GM23338 (cell line): ENCODE results near the gene FAM20C. TPM values are rescaled to one million over a fixed set of nuclear protein-coding genes. Genes with fewer than 3 reads are reported as not detected.

Experiments
- ATAC-seq: fragments of 200-7000 bp; cut with Tn5 transposase; 3 replicates; pipeline ENCODE4 v1.9.1; 2020
- DNase-seq: peaks from one replicate; pipeline ENCODE4 v3.0.0-alpha.2; 2015; ENCODE audit warnings: low spot score
- H2AFZ ChIP-seq: fragments of 200-600 bp; sonication (generic); 2 replicates; pipeline ENCODE4 v1.8.0; 2016; ENCODE audit warnings: antibody characterized with exemption, mild to moderate bottlenecking, moderate library complexity
- H3F3A ChIP-seq: fragments of 200-600 bp; sonication (generic); replicated peaks from 2 replicates; pipeline ENCODE4 v1.8.0; 2017; ENCODE audit warnings: antibody characterized with exemption, mixed run types, low read depth
- H3K27ac ChIP-seq: fragments of 200-600 bp; sonication (generic); 2 replicates; pipeline ENCODE4 v1.6.1; 2016; ENCODE audit warnings: low read depth
- H3K27me3 ChIP-seq: fragments of 200-600 bp; sonication (generic); 2 replicates; pipeline ENCODE4 v1.8.0; 2016; ENCODE audit warnings: mild to moderate bottlenecking, mixed run types, moderate library complexity; ENCODE audit not compliant: insufficient read depth
- H3K36me3 ChIP-seq: fragments of 200-600 bp; sonication (generic); 2 replicates; pipeline ENCODE4 v1.8.0; 2016; ENCODE audit warnings: mild to moderate bottlenecking; ENCODE audit not compliant: insufficient read depth
- H3K4me1 ChIP-seq: fragments of 200-600 bp; sonication (generic); 2 replicates; pipeline ENCODE4 v1.8.0; 2016; ENCODE audit warnings: mild to moderate bottlenecking, moderate library complexity; ENCODE audit not compliant: insufficient read depth
- H3K4me2 ChIP-seq: fragments of 200-600 bp; sonication (generic); 2 replicates; pipeline ENCODE4 v1.7.1; 2017; ENCODE audit warnings: mixed run types
- H3K4me3 ChIP-seq: fragments of 200-600 bp; sonication (generic); 2 replicates; pipeline ENCODE4 v1.6.1; 2016; ENCODE audit warnings: mixed run types
- H3K79me2 ChIP-seq: fragments of 200-600 bp; sonication (generic); replicated peaks from 2 replicates; pipeline ENCODE4 v1.8.0; 2017; ENCODE audit warnings: mild to moderate bottlenecking; ENCODE audit not compliant: insufficient read depth
- H3K9me2 ChIP-seq: fragments of 200-600 bp; sonication (generic); 2 replicates; pipeline ENCODE4 v1.8.0; 2017; ENCODE audit not compliant: insufficient read depth
- H4K20me1 ChIP-seq: fragments of 200-600 bp; sonication (generic); replicated peaks from 2 replicates; pipeline ENCODE4 v1.8.0; 2017; ENCODE audit warnings: mild to moderate bottlenecking; ENCODE audit not compliant: insufficient read depth
- H3K27ac Mint-ChIP-seq: 2 replicates; pipeline ENCODE4 v1.8.0; 2020; ENCODE audit warnings: inconsistent platforms, mild to moderate bottlenecking, moderate library complexity, mixed read lengths
- H3K27me3 Mint-ChIP-seq: 3 replicates; pipeline ENCODE4 v1.8.0; 2022; ENCODE audit warnings: low read depth, mild to moderate bottlenecking, moderate library complexity, mixed read lengths, inconsistent platforms; ENCODE audit not compliant: insufficient read depth, poor library complexity
- H3K36me3 Mint-ChIP-seq: 3 replicates; pipeline ENCODE4 v1.8.0; 2021; ENCODE audit warnings: low read depth, mild to moderate bottlenecking, inconsistent platforms, moderate library complexity, mixed read lengths
- H3K4me1 Mint-ChIP-seq: 3 replicates; pipeline ENCODE4 v1.8.0; 2020; ENCODE audit warnings: mild to moderate bottlenecking, inconsistent platforms, mixed read lengths
- H3K4me3 Mint-ChIP-seq: 3 replicates; pipeline ENCODE4 v1.8.0; 2021; ENCODE audit warnings: moderate library complexity, mild to moderate bottlenecking, inconsistent platforms, mixed read lengths
- H3K9me3 Mint-ChIP-seq: 3 replicates; pipeline ENCODE4 v1.8.0; 2020; ENCODE audit warnings: moderate library complexity, mild to moderate bottlenecking, inconsistent platforms, mixed read lengths
- CREB1 ChIP-seq: fragments of 250-450 bp; sonication (Bioruptor Pico); IDR thresholded peaks from 2 replicates; pipeline ENCODE4 v1.5.0; 2020; ENCODE audit warnings: low read depth, mild to moderate bottlenecking, moderate library complexity
- EZH2 ChIP-seq: fragments of 200-600 bp; sonication (generic); IDR thresholded peaks from one replicate; pipeline ENCODE4 v1.8.0; 2017; ENCODE audit warnings: antibody characterized with exemption, mild to moderate bottlenecking, low read depth; ENCODE audit not compliant: unreplicated experiment
- EZH2phosphoT487 ChIP-seq: fragments of 200-600 bp; sonication (generic); IDR thresholded peaks from one replicate; pipeline ENCODE4 v1.8.1; 2018; ENCODE audit warnings: antibody characterized with exemption; ENCODE audit not compliant: unreplicated experiment
- JUNB ChIP-seq: IDR thresholded peaks from one replicate; pipeline ENCODE4 v1.6.1; 2016; ENCODE audit warnings: antibody characterized with exemption; ENCODE audit not compliant: unreplicated experiment
- ZNF114 ChIP-seq: fragments of 250-450 bp; sonication (Bioruptor Pico); IDR thresholded peaks from 2 replicates; pipeline ENCODE4 v1.5.0; 2020; ENCODE audit warnings: mild to moderate bottlenecking, moderate library complexity
- polyA plus RNA-seq: library from polyadenylated mRNA; unstranded; fragments of >200 nt; fragmentation: Nextera tagmentation; extraction: Ambion mirVana; gene quantifications from 2 replicates; pipeline ENCODE4 v1.2.1, GENCODE V29; 2016
- total RNA-seq: library from RNA; depleted of rRNA; stranded (reverse); fragments of >200 nt; shearing (Covaris generic); gene quantifications from 2 replicates; pipeline ENCODE4 v1.2.3, GENCODE V29; 2014
- TF ChIP-seq, protein P1 (sequence below): fragments of 250-450 bp; sonication (Bioruptor Pico); IDR thresholded peaks from 2 replicates; pipeline ENCODE4 v1.5.0; 2020; ENCODE audit warnings: mild to moderate bottlenecking, moderate library complexity
- TF ChIP-seq, protein P2 (sequence below): IDR thresholded peaks from 2 replicates; pipeline ENCODE4 v1.6.1; 2016; ENCODE audit warnings: antibody characterized with exemption

The FAM20C gene
- total and polyA plus RNA-seq, 2 experiments from 2014 or later, result 7.6 to 24.8 TPM

DNA sequence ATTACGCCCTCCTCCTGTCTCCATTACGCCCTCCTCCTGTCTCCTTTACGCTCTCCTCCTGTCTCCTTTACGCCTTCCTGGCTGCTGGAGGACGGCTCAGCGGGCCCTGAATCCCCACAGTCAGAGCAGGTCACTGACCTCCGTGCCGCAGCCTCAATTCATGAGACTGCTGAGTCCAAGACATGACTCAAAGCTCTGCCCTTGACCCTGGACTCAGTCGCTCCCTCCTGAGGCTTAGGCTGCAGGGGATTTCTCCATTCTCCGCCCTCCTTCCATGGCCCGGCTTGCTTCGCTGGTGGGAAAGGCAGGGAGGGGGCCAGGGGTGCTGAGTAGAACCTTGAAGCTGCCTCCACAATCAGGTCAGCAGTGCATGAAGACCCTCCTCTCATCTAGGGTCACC, 76.6 kb downstream of the FAM20C start (continued):
- TF ChIP-seq, protein P1, sequence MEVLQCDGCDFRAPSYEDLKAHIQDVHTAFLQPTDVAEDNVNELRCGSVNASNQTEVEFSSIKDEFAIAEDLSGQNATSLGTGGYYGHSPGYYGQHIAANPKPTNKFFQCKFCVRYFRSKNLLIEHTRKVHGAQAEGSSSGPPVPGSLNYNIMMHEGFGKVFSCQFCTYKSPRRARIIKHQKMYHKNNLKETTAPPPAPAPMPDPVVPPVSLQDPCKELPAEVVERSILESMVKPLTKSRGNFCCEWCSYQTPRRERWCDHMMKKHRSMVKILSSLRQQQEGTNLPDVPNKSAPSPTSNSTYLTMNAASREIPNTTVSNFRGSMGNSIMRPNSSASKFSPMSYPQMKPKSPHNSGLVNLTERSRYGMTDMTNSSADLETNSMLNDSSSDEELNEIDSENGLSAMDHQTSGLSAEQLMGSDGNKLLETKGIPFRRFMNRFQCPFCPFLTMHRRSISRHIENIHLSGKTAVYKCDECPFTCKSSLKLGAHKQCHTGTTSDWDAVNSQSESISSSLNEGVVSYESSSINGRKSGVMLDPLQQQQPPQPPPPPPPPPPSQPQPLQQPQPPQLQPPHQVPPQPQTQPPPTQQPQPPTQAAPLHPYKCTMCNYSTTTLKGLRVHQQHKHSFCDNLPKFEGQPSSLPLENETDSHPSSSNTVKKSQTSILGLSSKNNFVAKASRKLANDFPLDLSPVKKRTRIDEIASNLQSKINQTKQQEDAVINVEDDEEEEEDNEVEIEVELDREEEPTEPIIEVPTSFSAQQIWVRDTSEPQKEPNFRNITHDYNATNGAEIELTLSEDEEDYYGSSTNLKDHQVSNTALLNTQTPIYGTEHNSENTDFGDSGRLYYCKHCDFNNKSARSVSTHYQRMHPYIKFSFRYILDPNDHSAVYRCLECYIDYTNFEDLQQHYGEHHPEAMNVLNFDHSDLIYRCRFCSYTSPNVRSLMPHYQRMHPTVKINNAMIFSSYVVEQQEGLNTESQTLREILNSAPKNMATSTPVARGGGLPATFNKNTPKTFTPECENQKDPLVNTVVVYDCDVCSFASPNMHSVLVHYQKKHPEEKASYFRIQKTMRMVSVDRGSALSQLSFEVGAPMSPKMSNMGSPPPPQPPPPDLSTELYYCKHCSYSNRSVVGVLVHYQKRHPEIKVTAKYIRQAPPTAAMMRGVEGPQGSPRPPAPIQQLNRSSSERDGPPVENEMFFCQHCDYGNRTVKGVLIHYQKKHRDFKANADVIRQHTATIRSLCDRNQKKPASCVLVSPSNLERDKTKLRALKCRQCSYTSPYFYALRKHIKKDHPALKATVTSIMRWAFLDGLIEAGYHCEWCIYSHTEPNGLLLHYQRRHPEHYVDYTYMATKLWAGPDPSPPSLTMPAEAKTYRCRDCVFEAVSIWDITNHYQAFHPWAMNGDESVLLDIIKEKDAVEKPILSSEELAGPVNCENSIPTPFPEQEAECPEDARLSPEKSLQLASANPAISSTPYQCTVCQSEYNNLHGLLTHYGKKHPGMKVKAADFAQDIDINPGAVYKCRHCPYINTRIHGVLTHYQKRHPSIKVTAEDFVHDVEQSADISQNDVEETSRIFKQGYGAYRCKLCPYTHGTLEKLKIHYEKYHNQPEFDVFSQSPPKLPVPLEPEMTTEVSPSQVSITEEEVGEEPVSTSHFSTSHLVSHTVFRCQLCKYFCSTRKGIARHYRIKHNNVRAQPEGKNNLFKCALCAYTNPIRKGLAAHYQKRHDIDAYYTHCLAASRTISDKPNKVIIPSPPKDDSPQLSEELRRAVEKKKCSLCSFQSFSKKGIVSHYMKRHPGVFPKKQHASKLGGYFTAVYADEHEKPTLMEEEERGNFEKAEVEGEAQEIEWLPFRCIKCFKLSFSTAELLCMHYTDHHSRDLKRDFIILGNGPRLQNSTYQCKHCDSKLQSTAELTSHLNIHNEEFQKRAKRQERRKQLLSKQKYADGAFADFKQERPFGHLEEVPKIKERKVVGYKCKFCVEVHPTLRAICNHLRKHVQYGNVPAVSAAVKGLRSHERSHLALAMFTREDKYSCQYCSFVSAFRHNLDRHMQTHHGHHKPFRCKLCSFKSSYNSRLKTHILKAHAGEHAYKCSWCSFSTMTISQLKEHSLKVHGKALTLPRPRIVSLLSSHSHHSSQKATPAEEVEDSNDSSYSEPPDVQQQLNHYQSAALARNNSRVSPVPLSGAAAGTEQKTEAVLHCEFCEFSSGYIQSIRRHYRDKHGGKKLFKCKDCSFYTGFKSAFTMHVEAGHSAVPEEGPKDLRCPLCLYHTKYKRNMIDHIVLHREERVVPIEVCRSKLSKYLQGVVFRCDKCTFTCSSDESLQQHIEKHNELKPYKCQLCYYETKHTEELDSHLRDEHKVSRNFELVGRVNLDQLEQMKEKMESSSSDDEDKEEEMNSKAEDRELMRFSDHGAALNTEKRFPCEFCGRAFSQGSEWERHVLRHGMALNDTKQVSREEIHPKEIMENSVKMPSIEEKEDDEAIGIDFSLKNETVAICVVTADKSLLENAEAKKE (CRISPR knock-in tag), result no peak
- TF ChIP-seq, protein P2, sequence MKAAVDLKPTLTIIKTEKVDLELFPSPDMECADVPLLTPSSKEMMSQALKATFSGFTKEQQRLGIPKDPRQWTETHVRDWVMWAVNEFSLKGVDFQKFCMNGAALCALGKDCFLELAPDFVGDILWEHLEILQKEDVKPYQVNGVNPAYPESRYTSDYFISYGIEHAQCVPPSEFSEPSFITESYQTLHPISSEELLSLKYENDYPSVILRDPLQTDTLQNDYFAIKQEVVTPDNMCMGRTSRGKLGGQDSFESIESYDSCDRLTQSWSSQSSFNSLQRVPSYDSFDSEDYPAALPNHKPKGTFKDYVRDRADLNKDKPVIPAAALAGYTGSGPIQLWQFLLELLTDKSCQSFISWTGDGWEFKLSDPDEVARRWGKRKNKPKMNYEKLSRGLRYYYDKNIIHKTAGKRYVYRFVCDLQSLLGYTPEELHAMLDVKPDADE, result no peak
- TF ChIP-seq EZH2phosphoT487 (no peak), EZH2 (no peak), CREB1 (CRISPR knock-in tag) (no peak), ZNF114 (CRISPR knock-in tag) (no peak)

DNA sequence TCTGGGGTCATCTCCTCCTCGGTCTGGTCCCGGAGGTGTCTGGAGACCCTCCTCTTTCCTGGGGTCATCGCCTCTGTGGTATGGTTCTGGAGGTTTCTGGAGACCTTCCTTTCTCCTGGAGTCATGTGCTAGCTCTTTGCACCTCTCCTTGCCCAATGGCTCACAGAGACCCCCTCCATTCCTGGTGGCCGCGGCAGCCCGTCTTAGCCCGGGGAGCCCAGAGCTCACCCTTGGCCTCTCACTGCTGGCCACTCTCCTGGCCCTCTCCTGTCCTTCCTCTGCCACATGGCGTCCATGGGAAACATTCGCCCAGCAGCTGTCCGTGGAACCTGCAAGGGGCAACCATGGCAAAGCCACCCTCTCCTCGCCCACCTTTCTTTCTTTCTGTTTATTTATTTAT, 77.3 kb downstream of the FAM20C start:
- Histone ChIP-seq H3K4me1 (no peaks in the 10 kb centered on the region), H3K79me2 (no peaks in the 10 kb centered on the region), H3K4me2 (no peak overlapping the region), H3K4me3 (no peak overlapping the region), H3K36me3 (no peaks in the 10 kb centered on the region; the same call in 1 of the 2 replicates), H3K27ac (no peak overlapping the region), H3F3A (no peaks in the 10 kb centered on the region), H3K27me3 (no peaks in the 10 kb centered on the region), H4K20me1 (no peaks in the 10 kb centered on the region), H3K9me2 (no peaks in the 10 kb centered on the region), H2AFZ (no peak overlapping the region)
- Mint-ChIP-seq H3K36me3 (peaks cover 52% of the 10 kb centered on the region), H3K9me3 (peaks cover 92% of the 10 kb centered on the region), H3K27me3 (peaks cover 14% of the 10 kb centered on the region), H3K27ac (no peak overlapping the region), H3K4me3 (no peak overlapping the region), H3K4me1 (no peaks in the 10 kb centered on the region; the same call in 2 of the 3 replicates)
- DNase-seq (no peak), ATAC-seq (no peak)
- no peak for TF ChIP-seq ZNF114 (CRISPR knock-in tag)
- TF ChIP-seq, protein P1 (CRISPR knock-in tag), result no peak
- no peak for TF ChIP-seq JUNB
